22Rv1 (cell line): ENCODE measurements around the gene YJU2.
"Not testable (repeated sequence)": the region's sequence is repeated elsewhere in the genome, so short reads cannot be mapped to it uniquely, and the experiment has no call there.

Source experiments
- CTCF ChIP-seq: fragments of 450-650 bp; IDR thresholded peaks from 2 replicates; pipeline ENCODE4 v1.5.1; 2017; ENCODE audit warnings: mild to moderate bottlenecking
- ZFX ChIP-seq: fragments of 450-650 bp; IDR thresholded peaks from 2 replicates; pipeline ENCODE4 v1.6.1; 2017; ENCODE audit warnings: antibody characterized with exemption, borderline replicate concordance

DNA sequence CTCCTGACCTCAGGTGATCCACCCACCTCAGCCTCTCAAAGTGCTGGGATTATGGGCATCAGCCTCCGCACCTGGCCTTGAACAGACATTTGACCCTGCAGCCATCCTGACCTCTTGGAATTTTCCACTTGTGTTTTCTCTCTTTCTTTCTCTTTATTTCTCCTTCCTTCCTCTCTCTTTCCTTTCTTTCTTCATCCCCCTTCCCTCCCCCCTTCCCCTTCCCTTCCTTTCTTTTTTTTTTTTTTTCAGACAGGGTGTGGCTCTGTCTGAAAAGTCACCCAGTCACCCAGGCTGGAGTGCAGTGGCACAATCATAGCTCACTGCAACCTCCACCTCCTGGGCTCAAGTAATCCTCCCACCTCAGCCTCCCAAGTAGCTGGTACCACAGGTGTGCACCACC is 28.4 kb upstream of the YJU2 start:
- not testable (repeated sequence) for TF ChIP-seq CTCF, ZFX
